ENCODE data around the gene ZNF658. TPM values are rescaled to one million over a fixed set of nuclear protein-coding genes. Genes with fewer than 3 reads are reported as not detected.
"Not testable (repeated sequence)": the region's sequence is repeated elsewhere in the genome, so short reads cannot be mapped to it uniquely, and the experiment has no call there.

Gene ZNF658
- total RNA-seq, 1 donor from 2014 or later: 1.0 TPM

GRCh38 chr9:66942400-66943155 lies 42.1 kb downstream of the ZNF658 start:
- H3K27me3 Mint-ChIP-seq (ENCODE audit: low read depth); intact Hi-C loops (cut with micrococcal nuclease): not testable (repeated sequence)

DNA sequence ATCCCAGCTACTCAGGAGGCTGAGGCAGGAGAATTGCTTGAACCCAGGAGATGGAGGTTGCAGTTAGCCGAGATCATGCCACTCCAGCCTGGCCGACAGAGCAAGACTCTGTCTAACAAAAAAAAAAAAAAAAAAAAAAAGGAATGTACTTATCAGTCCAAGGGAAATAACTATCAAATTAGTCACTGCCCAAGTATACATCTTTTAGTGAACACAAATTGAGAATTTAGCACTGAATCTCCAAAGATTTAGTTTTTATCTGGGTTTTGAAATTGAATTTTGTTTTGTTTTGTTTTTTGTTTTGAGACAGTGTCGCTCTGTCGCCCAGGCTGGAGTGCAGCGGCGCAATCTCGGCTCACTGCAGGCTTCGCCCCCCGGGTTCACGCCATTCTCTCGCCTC lies 52.1 kb downstream of the ZNF658 start:
- H3K27me3 Mint-ChIP-seq (ENCODE audit: low read depth); H3K27ac Mint-ChIP-seq; H3K4me1 Mint-ChIP-seq (ENCODE audit: low read depth); H3K36me3 Mint-ChIP-seq (ENCODE audit: low read depth); intact Hi-C loops (cut with micrococcal nuclease); H3K4me3 Mint-ChIP-seq (ENCODE audit: low read depth); DNase-seq (ENCODE audit: low spot score); H3K9me3 Mint-ChIP-seq: not testable (repeated sequence)

More at GRCh38 chr9:66942400-66943155, 42.1 kb downstream of the ZNF658 start:
- not testable (repeated sequence) for H3K9me3 Mint-ChIP-seq; H3K36me3 Mint-ChIP-seq (ENCODE audit: low read depth); H3K27ac Mint-ChIP-seq; H3K4me3 Mint-ChIP-seq (ENCODE audit: low read depth); H3K4me1 Mint-ChIP-seq (ENCODE audit: low read depth); DNase-seq (ENCODE audit: low spot score)

Other genes starting within 250 kb of the ZNF658 start
- gene SPATA31A3, start 91.8 kb downstream of the ZNF658 start, total RNA-seq: not detected in 2 replicates